GM08714 (cell line): Measurements from ENCODE around the gene U2SURP.

Source experiments
- H3K4me3 ChIP-seq: fragments of 200-500 bp; sonication (Bioruptor generic); 2 replicates; pipeline ENCODE4 v1.5.1; 2014; ENCODE audit warnings: mild to moderate bottlenecking, low read length, inconsistent platforms
- ZNF274 ChIP-seq: IDR thresholded peaks from 2 replicates; pipeline ENCODE4 v1.6.1; 2012; ENCODE audit warnings: mild to moderate bottlenecking, low read depth, low read length

U2SURP gene

DNA sequence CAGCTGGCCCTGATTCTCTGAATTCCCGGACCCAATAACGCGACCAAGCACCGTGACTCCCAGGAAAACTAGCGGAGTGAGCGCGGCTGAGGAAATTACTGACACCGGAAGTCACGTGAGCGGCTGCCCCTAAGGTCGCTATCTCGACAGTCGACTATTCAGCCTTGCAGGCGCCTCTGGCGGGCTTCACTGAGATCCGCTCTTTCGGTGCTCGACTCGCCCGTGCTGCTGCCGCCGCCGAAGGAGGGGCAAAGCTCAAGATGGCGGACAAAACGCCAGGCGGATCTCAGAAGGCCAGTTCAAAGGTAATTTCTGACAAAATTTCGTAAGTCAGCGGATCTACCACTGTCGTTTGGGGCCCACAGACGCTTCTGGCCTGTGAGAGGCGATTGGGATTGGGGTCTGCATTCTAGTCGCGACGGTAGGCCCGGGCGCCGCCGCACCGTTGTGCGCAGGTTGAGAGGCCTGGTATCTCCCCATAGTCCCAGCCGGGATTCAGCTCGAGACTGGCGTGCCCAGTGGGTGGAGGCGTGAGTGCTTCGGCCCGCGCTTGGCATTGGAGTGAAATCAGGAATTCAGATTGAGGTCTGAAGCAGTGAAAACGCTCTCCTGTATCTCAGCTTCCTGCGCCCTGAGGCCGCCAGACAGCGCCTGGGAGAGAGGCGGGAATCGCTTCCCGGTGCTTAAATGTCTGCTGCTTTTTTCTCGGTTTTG, at the start of gene U2SURP:
Gene U2SURP (plus strand): TSS at position 202 of the 714 bp plus-strand sequence. CDS start 59 bp downstream, at position 261.
- no peak for TF ChIP-seq ZNF274
- peak within 1 kb of the TSS; percentile 72 for H3K4me3 ChIP-seq

- H3K4me3 ChIP-seq = no peak overlapping the region
- TF ChIP-seq ZNF274 = no peak
Measured at GRCh38 chr3:142951794-142952193, 49.6 kb upstream of the U2SURP start.

GRCh38 chr3:142952272-142953193, 48.8 kb upstream of the U2SURP start:
- H3K4me3 ChIP-seq = no peak overlapping the region
- TF ChIP-seq ZNF274 = no peak

GRCh38 chr3:142953443-142953842, 47.9 kb upstream of the U2SURP start:
- no peak overlapping the region for H3K4me3 ChIP-seq
- TF ChIP-seq ZNF274 = no peak

GRCh38 chr3:142958707-142959106, 42.7 kb upstream of the U2SURP start:
- no peak overlapping the region for H3K4me3 ChIP-seq
- no peak for TF ChIP-seq ZNF274

- TF ChIP-seq ZNF274 = no peak
- no peak overlapping the region for H3K4me3 ChIP-seq
Measured at GRCh38 chr3:142960322-142960850, 41.0 kb upstream of the U2SURP start.

DNA sequence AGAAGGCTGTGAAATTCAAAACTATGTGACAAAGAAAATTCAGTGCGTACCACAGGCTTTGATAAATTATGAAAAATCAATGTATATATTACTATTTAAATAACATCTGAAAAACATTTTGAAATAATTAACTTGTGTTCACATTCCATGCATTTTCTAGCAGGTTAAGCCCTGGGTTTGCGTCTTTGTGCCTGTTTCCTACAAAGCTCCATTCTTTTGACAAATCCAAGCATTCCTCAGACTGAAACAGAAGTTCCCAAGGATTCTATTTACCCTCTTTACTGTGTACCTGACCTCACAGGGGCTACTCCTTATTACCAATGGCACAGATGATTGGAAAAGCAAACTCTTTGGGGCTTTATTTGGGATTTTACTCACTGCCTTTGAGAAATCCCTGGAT, 39.8 kb upstream of the U2SURP start:
- TF ChIP-seq ZNF274 = no peak
- H3K4me3 ChIP-seq = no peak overlapping the region

GRCh38 chr3:142962175-142962519, 39.2 kb upstream of the U2SURP start:
- no peak overlapping the region for H3K4me3 ChIP-seq
- no peak for TF ChIP-seq ZNF274

GRCh38 chr3:142962520-142963233, 38.7 kb upstream of the U2SURP start:
- H3K4me3 ChIP-seq = no peak overlapping the region; the same call in 1 of the 2 replicates

GRCh38 chr3:142963234-142963515, 38.2 kb upstream of the U2SURP start:
- H3K4me3 ChIP-seq = peak overlapping the region; percentile 53; the same call in 1 of the 2 replicates
- no peak for TF ChIP-seq ZNF274

More at GRCh38 chr3:142962520-142963233, 38.7 kb upstream of the U2SURP start:
- no peak for TF ChIP-seq ZNF274

DNA sequence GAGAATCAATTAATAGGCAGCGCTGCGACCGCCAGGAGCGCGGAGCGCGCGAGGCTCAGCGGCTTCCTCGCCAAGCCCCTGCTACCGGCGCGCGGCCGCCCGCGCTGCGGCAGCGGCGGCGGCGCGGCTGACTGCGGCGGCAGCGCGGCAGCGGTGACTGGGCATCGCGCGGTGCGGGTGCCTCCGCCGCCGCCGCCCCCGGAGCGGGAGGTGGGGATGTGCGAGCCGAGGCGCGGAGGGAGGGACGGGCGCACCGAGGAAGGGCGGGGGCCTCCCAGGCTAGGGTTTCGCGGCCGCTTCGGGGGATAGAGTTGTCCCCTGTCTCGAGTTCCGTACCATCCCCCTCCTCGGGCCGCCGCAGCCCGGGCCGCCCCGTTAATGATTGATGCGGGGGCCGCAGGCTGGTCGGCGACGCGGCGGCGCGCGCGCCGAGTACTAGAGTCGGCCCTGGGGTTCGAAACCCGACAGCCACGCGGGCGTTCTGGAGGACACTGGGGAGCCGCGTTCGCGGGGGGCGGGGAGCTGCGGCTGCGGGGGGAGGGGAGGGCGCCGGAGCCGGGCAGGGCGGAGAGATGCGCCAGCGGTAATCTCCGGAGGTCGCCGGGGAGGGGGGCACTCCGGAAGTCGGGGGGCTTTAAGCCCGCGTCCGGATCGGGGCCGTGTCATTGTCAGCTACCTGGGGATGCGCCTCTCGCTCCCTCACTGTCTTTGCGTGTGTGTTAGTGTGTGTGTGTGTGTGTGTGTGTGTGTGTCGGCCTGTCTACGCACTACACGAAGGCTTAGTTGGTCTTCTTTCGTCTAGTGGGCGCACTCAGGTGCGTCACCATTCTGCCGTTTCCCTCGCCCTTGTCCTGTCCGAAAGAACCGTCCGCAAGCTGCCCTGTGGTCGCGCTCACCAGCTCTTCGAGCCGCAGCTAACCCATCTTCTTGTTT, 37.6 kb upstream of the U2SURP start, which contains the start of gene PAQR9:
Gene PAQR9 (minus strand): TSS at position 159 of the 933 bp plus-strand sequence. CDS start 338 bp downstream, outside the sequence.
- no peak for TF ChIP-seq ZNF274
- H3K4me3 ChIP-seq = peak within 1 kb of the TSS; percentile 53; the same call in 1 of the 2 replicates

GRCh38 chr3:142965581-142965980, 35.8 kb upstream of the U2SURP start:
- H3K4me3 ChIP-seq = no peak overlapping the region
- no peak for TF ChIP-seq ZNF274

DNA sequence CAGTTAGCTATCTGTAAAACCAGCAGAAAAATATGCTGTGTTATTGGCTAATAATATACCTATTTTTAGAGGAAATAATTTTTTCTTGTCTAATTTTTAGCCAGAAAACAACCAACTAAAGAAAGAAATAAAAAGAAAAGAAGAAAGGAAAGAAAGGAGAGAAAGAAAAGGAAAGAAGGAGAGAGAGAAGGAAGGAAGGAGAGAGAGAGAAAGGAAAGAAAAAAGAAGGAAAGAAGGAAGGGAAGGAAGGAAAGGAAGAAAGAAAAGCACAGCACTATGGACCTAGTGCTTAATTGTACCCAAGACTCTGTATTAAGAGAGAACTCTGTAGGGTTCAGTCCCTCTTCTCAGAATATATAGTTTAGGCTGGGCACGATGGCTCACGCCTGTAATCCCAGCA, 34.6 kb upstream of the U2SURP start:
- TF ChIP-seq ZNF274 = no peak
- H3K4me3 ChIP-seq = no peak overlapping the region
